SU-DHL-6 (cell line): ENCODE measurements around the gene DNASE1L1.
"Not testable (repeated sequence)": the region's sequence is repeated elsewhere in the genome, so short reads cannot be mapped to it uniquely, and the experiment has no call there.

Experiments used
- H2AFZ ChIP-seq: fragments of 200-600 bp; sonication (generic); 2 replicates; pipeline ENCODE4 v1.6.1; 2014; ENCODE audit warnings: low read depth, mild to moderate bottlenecking, moderate library complexity, mixed read lengths, antibody characterized with exemption, low read length; ENCODE audit not compliant: severe bottlenecking
- H3F3A ChIP-seq: fragments of 200-600 bp; shearing (Covaris generic); 2 replicates; pipeline ENCODE4 v1.6.0; 2016; ENCODE audit warnings: antibody characterized with exemption, mild to moderate bottlenecking; ENCODE audit not compliant: insufficient read depth
- H3K27ac ChIP-seq: fragments of 200-600 bp; sonication (generic); 2 replicates; pipeline ENCODE4 v1.5.1; 2016; ENCODE audit warnings: low read depth, mild to moderate bottlenecking, low read length, moderate library complexity, mixed read lengths
- H3K27me3 ChIP-seq: fragments of 200-600 bp; sonication (generic), shearing (Covaris generic); 2 replicates; pipeline ENCODE4 v1.6.0; 2014; ENCODE audit warnings: mild to moderate bottlenecking, low read length
- H3K36me3 ChIP-seq: fragments of 200-600 bp; sonication (generic); 2 replicates; pipeline ENCODE4 v1.6.1; 2014; ENCODE audit warnings: mild to moderate bottlenecking, low read length, mixed read lengths
- H3K4me2 ChIP-seq: fragments of 300-600, 200-600 bp; shearing (Covaris generic), sonication (generic); 2 replicates; pipeline ENCODE4 v1.6.0; 2014; ENCODE audit warnings: low read length, low read depth, mild to moderate bottlenecking; ENCODE audit not compliant: poor library complexity, severe bottlenecking
- H3K4me3 ChIP-seq: fragments of 200-600 bp; sonication (generic); 2 replicates; pipeline ENCODE4 v1.5.1; 2014; ENCODE audit warnings: antibody characterized with exemption, low read length, mild to moderate bottlenecking, mixed read lengths; ENCODE audit not compliant: insufficient read depth, poor library complexity, severe bottlenecking
- H3K79me2 ChIP-seq: fragments of 200-600 bp; sonication (generic); 2 replicates; pipeline ENCODE4 v1.6.1; 2014; ENCODE audit warnings: mild to moderate bottlenecking, low read length, moderate library complexity; ENCODE audit not compliant: insufficient read depth
- H3K9ac ChIP-seq: fragments of 200-600 bp; sonication (generic); 2 replicates; pipeline ENCODE4 v1.7.0; 2014; ENCODE audit warnings: mild to moderate bottlenecking, low read length
- H3K9me2 ChIP-seq: fragments of 200-600 bp; sonication (generic); replicated peaks from 2 replicates; pipeline ENCODE4 v1.6.1; 2014; ENCODE audit warnings: low read length; ENCODE audit not compliant: insufficient read depth
- H3K9me3 ChIP-seq: fragments of 200-600 bp; sonication (generic); 2 replicates; pipeline ENCODE4 v1.6.1; 2014; ENCODE audit warnings: low read length, mixed read lengths; ENCODE audit not compliant: insufficient read depth
- H4K20me1 ChIP-seq: fragments of 200-600 bp; sonication (generic); 2 replicates; pipeline ENCODE4 v1.6.1; 2014; ENCODE audit warnings: low read depth, mild to moderate bottlenecking, antibody characterized with exemption, low read length, moderate library complexity, mixed read lengths
- CTCF ChIP-seq: fragments of 200-600 bp; sonication (generic); IDR thresholded peaks from one replicate; pipeline ENCODE4 v1.5.1; 2017; ENCODE audit warnings: antibody characterized with exemption, mild to moderate bottlenecking, low read length, moderate library complexity; ENCODE audit not compliant: insufficient read depth, poor library complexity, severe bottlenecking
- EZH2phosphoT487 ChIP-seq: fragments of 200-600 bp; sonication (generic), shearing (Covaris generic); conservative IDR thresholded peaks from 2 replicates; pipeline ENCODE4 v1.6.1; 2018; ENCODE audit warnings: mild to moderate bottlenecking, antibody characterized with exemption, low read length, moderate library complexity, mixed read lengths

The DNASE1L1 gene

DNA sequence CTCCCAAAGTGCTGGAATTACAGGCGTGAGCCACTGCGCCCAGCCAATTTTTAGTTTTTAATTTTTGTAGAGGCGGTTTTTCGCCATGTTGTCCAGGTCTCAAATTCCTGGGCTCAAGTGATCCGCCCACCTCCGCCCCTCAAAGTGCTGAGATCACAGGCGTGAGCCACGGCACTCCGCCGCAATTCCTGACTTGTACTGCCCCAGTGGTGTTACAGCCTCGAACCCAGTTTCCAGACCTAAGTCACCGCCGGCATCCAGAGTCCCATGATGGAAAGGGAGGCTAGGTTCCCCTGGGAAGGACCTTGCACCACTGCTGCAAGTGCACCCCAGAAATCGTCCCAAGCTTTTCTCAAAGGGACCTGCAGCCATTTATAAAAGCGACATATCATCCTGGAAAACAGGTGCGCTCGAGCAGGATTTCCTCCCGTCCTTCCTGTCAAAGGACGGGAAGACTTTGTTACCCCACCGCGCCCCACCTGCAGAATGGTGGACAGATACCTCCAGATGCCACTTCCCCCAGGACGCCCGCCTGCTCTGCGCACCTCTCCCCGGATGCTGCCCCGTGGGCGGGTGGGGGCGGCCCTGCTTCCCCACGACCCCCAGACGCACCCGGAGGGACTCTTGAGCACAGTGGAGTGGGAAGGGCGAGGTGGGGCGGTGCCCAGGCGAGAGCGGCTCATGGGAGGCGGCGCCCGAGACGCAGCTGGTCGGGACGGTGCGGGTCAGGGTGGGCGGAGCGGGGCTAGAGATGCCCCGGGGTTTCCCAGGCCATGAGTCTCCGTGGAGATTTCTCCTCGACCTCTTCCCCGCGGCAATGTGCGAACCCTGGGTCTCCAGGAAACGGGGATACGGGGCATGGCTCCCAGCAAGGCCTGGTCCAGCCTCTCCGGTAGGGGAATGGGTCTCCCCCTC lies 11.8 kb downstream of the DNASE1L1 start:
- Histone ChIP-seq H3K27me3 (no peaks in the 10 kb centered on the region), H3K9me2 (no peaks in the 10 kb centered on the region), H3K79me2 (peaks cover 10% of the 10 kb centered on the region; the same call in 1 of the 2 replicates), H3K9ac (peak overlapping the region; percentile 99), H3K4me2 (peak overlapping the region; percentile 98), H2AFZ (no peak overlapping the region), H3K9me3 (no peaks in the 10 kb centered on the region), H3K36me3 (peaks cover 12% of the 10 kb centered on the region), H3K4me3 (peak overlapping the region; percentile 64), H4K20me1 (no peaks in the 10 kb centered on the region; the same call in 1 of the 2 replicates), H3K27ac (peak overlapping the region; percentile 93), H3F3A (peaks cover 38% of the 10 kb centered on the region)
- no peak for TF ChIP-seq CTCF
- TF ChIP-seq EZH2phosphoT487 = no peak

DNA sequence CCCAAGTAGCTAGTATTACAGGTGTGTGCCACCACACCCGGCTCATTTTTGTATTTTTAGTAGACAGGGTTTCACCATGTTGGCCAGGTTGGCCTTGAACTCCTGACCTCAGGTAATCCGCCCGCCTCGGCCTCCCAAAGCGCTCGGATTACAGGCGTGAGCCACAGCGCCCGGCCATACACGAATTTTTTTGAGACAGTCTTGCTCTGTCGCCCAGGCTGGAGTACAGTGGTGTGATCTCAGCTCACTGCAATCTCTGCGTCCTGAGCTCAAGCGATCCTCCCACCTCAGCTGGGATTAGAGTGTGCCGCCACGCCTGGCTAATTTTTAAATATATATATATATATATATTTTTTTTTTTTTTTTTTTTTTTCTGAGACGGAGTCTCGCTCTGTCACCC lies 12.7 kb downstream of the DNASE1L1 start:
- H3K9me2 ChIP-seq, H3K9me3 ChIP-seq, H2AFZ ChIP-seq, H3K27me3 ChIP-seq, H4K20me1 ChIP-seq, H3K4me2 ChIP-seq, H3K9ac ChIP-seq, H3K4me3 ChIP-seq, H3K79me2 ChIP-seq, H3K27ac ChIP-seq: not testable (repeated sequence)
- H3F3A ChIP-seq = peaks cover 30% of the 10 kb centered on the region
- peaks cover 12% of the 10 kb centered on the region for H3K36me3 ChIP-seq

DNA sequence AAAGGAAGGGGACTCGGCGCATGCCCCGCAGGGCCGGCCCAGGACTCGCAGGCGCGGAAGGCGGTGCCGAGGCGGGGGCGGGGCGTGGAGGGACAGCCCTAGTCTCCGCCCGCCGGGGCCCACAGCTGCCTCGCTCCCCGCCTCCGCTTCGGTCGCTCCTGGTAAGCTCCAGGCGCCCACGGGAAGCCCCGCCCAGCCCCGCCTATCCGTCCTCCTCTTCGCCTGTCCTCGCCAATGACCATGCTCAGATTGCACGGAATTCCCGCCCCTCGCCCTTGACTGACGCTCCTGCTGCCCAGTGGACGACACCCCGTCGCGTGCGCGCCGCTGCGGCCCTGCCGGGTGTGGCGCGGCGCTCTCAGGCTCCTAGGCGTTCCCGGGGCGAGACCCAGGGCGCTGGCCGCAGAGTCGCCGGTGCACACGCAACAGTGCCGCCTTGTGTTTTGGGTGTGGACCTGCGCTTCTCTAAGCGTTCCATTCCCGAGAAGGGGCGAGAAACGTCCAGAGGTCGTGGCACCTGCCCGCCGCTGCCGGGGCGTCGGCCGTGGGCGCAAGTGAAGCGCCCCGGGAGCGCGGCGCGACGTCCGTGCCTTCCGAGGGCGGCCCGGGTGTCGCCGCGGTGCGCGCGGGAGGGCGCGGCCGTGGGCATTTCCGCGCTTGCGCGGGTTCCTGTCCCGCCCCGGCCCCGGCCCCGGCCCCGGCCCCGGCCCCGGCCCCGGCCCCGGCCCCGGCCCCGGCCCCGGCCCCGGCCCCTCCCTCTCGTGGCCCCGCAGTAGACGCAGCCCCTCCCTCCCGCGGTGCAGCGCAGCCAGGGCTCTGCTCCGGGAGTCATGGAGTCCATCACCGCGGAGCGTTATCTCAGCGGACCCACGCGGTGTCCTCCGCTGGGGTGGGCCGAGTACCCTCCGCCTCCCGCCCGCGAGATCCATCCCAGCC lies 19.0 kb downstream of the DNASE1L1 start:
- not testable (repeated sequence) for H3K9ac ChIP-seq, H3K79me2 ChIP-seq, H3K27ac ChIP-seq, H2AFZ ChIP-seq, H3K9me2 ChIP-seq, H4K20me1 ChIP-seq, H3K4me2 ChIP-seq, H3K27me3 ChIP-seq, H3K9me3 ChIP-seq, H3F3A ChIP-seq, H3K36me3 ChIP-seq, H3K4me3 ChIP-seq

- not testable (repeated sequence) for H2AFZ ChIP-seq, H4K20me1 ChIP-seq, H3K27ac ChIP-seq, H3K4me3 ChIP-seq, H3K4me2 ChIP-seq, H3F3A ChIP-seq, H3K9me2 ChIP-seq, H3K79me2 ChIP-seq, H3K27me3 ChIP-seq, H3K9ac ChIP-seq, H3K36me3 ChIP-seq, H3K9me3 ChIP-seq
Measured at GRCh38 chrX:154388649-154389048, 20.4 kb downstream of the DNASE1L1 start.

GRCh38 chrX:154388094-154388493 lies 21.0 kb downstream of the DNASE1L1 start:
- H3K79me2 ChIP-seq, H3K27me3 ChIP-seq, H3K4me3 ChIP-seq, H3K4me2 ChIP-seq, H3K9ac ChIP-seq, H3K27ac ChIP-seq, H4K20me1 ChIP-seq, H3K36me3 ChIP-seq, H2AFZ ChIP-seq, H3K9me3 ChIP-seq, H3K9me2 ChIP-seq, H3F3A ChIP-seq: not testable (repeated sequence)
